Ascending aorta (tissue), 2 donors: ENCODE results near the gene AQP1. TPM values are rescaled to one million over a fixed set of nuclear protein-coding genes. Genes with fewer than 3 reads are reported as not detected.

Experiments used
- DNase-seq, 2 donors: peaks; one replicate each; pipeline ENCODE4 v3.0.0-alpha.2; 2019; ENCODE audit warnings: low spot score in 2 of 2
- H3K27ac ChIP-seq, 2 donors: fragments of 200-600 bp; sonication (generic); one replicate each; pipeline ENCODE4 v1.5.1; 2016 to 2017; ENCODE audit warnings: mild to moderate bottlenecking in 1 of 2
- H3K27me3 ChIP-seq: fragments of 200-600 bp; sonication (generic); one replicate; pipeline ENCODE4 v1.5.1; 2017
- H3K36me3 ChIP-seq, 2 donors: fragments of 200-600 bp; sonication (generic); one replicate each; pipeline ENCODE4 v1.5.1; 2016
- H3K4me1 ChIP-seq, 2 donors: fragments of 200-600 bp; sonication (generic); one replicate each; pipeline ENCODE4 v1.5.1; 2016 to 2017; ENCODE audit warnings: mild to moderate bottlenecking in 1 of 2
- H3K4me3 ChIP-seq, 2 donors: fragments of 200-600 bp; sonication (generic); one replicate each; pipeline ENCODE4 v1.5.1; 2016 to 2017; ENCODE audit warnings: mild to moderate bottlenecking in 1 of 2
- H3K9me3 ChIP-seq, 2 donors: fragments of 200-600 bp; sonication (generic); one replicate each; pipeline ENCODE4 v1.5.1; 2016
- intact Hi-C: fragments of 100-400 bp; cut with DNase I; formaldehyde crosslinking; loops from one replicate; pipeline ENCODE4 v1.15.1; 2023
- total RNA-seq: library from RNA; depleted of rRNA; stranded (reverse); fragments of >200 nt; gene quantifications from one replicate; pipeline ENCODE4 v1.1.0, GENCODE V29; 2016
- TF ChIP-seq, protein P1 (sequence below), 3 experiments: fragments of 200-600 bp in 2 of 3; fragments of 450-650 bp in 1 of 3; sonication (generic) in 2 of 3; IDR thresholded peaks; one replicate each; pipeline ENCODE4 v1.5.1; 2016 to 2019; ENCODE audit warnings: antibody characterized with exemption in 3 of 3, mild to moderate bottlenecking in 1 of 3, moderate library complexity in 1 of 3

Gene AQP1
- total RNA-seq, 1 donor from 2014 or later = 2,113 TPM

DNA sequence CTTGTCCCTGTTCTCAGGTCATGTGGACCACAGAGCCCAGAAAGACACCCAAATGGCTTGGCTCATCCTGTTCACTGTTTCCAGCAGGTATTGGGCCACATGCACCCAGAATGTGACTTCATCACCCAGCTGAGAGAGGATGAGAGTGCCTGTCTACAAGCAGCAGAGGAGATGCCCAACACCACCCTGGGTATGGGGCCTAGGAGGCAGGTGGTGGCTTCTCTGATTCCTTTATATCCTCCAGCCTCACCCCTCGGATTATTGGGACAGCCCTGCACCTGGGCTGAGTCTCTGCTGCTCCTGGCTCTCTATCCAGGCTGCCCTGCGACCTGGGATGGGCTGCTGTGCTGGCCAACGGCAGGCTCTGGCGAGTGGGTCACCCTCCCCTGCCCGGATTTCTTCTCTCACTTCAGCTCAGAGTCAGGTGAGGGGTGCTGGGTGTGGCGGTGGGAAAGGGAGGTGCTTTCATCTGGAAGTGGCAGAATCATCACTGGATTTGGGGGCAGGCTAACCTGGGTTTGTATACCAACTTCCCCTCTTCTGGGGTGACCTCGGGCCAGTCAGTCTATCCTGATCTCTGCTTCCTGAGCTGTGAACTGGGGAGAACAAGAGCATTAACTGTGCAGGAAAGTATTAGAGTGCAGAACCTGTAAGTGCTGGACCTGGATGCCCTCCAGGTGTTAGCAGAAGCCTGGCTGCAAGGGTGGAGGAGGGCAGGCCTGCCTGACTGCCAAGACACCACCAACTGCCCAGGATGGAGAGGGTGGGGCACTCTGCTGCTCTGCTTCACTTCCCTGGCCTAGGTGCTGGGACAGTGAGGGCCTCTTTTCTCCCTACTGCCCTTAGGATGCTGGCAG, 57.3 kb downstream of the AQP1 start:
- Histone ChIP-seq H3K36me3 (no peaks in the 10 kb centered on the region), H3K4me3 (no peak overlapping the region), H3K9me3 (no peaks in the 10 kb centered on the region), H3K4me1 (no peaks in the 10 kb centered on the region), H3K27me3 (no peaks in the 10 kb centered on the region), H3K27ac (no peak overlapping the region)
- TF ChIP-seq, protein P1, sequence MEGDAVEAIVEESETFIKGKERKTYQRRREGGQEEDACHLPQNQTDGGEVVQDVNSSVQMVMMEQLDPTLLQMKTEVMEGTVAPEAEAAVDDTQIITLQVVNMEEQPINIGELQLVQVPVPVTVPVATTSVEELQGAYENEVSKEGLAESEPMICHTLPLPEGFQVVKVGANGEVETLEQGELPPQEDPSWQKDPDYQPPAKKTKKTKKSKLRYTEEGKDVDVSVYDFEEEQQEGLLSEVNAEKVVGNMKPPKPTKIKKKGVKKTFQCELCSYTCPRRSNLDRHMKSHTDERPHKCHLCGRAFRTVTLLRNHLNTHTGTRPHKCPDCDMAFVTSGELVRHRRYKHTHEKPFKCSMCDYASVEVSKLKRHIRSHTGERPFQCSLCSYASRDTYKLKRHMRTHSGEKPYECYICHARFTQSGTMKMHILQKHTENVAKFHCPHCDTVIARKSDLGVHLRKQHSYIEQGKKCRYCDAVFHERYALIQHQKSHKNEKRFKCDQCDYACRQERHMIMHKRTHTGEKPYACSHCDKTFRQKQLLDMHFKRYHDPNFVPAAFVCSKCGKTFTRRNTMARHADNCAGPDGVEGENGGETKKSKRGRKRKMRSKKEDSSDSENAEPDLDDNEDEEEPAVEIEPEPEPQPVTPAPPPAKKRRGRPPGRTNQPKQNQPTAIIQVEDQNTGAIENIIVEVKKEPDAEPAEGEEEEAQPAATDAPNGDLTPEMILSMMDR (IDR thresholded peaks at IDR 0.05) = no peak
- intact Hi-C loops = no loop called here
- DNase-seq = no peak

- H3K27me3 ChIP-seq = no peaks in the 10 kb centered on the region
- no peak overlapping the region for H3K27ac ChIP-seq
- H3K36me3 ChIP-seq = no peaks in the 10 kb centered on the region
- intact Hi-C loops = no loop called here
- no peaks in the 10 kb centered on the region for H3K4me1 ChIP-seq
- no peak for DNase-seq
- no peak overlapping the region for H3K4me3 ChIP-seq
- TF ChIP-seq, protein P1 (IDR thresholded peaks at IDR 0.05) = no peak
- H3K9me3 ChIP-seq = no peaks in the 10 kb centered on the region
Observed at GRCh38 chr7:30969604-30969970, 57.9 kb downstream of the AQP1 start.

GRCh38 chr7:30970074-30970473, 58.4 kb downstream of the AQP1 start:
- Histone ChIP-seq H3K4me3 (no peak overlapping the region), H3K4me1 (no peaks in the 10 kb centered on the region), H3K9me3 (no peaks in the 10 kb centered on the region), H3K27ac (no peak overlapping the region), H3K36me3 (no peaks in the 10 kb centered on the region), H3K27me3 (no peaks in the 10 kb centered on the region)
- DNase-seq = no peak
- intact Hi-C loops = loop anchor here (5.0 kb wide), 1 partner anchor 33 kb away; no protein-coding TSS in a partner anchor
- TF ChIP-seq, protein P1 (IDR thresholded peaks at IDR 0.05) = no peak

DNA sequence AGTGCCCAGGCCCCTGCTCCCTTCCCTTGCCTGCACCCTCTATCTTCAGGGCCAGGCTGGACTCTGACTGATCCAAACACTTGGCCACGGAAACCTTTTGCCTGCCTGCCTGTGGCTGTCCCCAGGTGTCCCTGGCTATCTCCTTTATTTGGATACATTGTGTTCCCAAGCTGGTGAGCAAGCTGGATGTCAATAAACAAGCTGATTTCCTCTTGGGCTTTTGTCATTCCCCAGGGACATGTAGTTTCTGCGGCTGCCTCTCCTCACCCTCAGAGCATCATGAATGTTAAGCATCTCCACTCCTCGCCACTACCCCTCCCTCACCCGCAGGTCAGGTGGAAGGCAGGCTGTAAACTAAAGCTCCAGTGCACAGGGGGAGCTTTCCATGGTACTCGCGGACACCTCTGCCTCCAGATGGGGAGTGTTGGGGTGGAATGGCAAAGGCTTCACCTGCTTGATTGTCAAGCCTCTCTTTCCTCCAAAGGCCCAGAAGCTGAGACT, 59.0 kb downstream of the AQP1 start:
- Histone ChIP-seq H3K27ac (no peak overlapping the region), H3K4me1 (no peaks in the 10 kb centered on the region), H3K9me3 (no peaks in the 10 kb centered on the region), H3K36me3 (no peaks in the 10 kb centered on the region), H3K27me3 (no peaks in the 10 kb centered on the region), H3K4me3 (no peak overlapping the region)
- DNase-seq = no peak
- TF ChIP-seq, protein P1 (IDR thresholded peaks at IDR 0.05) = no peak
- intact Hi-C loops = loop anchor here (5.0 kb wide), 1 partner anchor 33 kb away; no protein-coding TSS in a partner anchor

DNA sequence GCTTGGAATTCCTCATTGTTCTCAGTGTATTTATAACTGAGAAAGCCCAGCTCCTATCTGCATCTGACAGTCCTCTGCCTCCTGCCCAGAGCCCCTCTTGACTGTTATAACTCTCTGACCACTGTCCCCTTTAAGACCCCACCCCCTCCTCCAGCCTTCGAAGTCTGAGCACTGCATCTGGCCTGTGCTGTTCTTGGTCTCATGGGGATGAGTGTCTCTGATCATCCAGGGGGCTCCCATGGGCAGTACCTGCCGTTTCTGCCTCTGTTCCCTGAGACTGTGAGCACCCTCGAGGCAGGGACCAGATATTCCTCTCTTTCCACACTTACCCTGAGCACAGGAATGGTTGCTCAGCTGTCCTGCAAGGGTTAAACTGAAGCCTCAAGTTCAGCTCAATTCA, 59.8 kb downstream of the AQP1 start:
- intact Hi-C loops = loop anchor here (5.0 kb wide), 1 partner anchor 34 kb away; no protein-coding TSS in a partner anchor
- H3K27ac ChIP-seq = no peak overlapping the region
- no peaks in the 10 kb centered on the region for H3K9me3 ChIP-seq
- DNase-seq = peak in 1 of 2 donors; percentile 53
- TF ChIP-seq, protein P1 (IDR thresholded peaks at IDR 0.05) = no peak
- H3K27me3 ChIP-seq = no peaks in the 10 kb centered on the region
- no peak overlapping the region for H3K4me3 ChIP-seq
- no peaks in the 10 kb centered on the region for H3K4me1 ChIP-seq
- no peaks in the 10 kb centered on the region for H3K36me3 ChIP-seq
